Naive thymus-derived CD4-positive, alpha-beta T cell (primary cell): Measurements from ENCODE around the gene GNB5. TPM values are rescaled to one million over a fixed set of nuclear protein-coding genes. Genes with fewer than 3 reads are reported as not detected.
"Not testable (repeated sequence)": the region's sequence is repeated elsewhere in the genome, so short reads cannot be mapped to it uniquely, and the experiment has no call there.

Experiments used
- ATAC-seq: fragments of 150-1000 bp; cut with Tn5 transposase; 2 replicates; pipeline ENCODE4 v1.10.0; 2021; ENCODE audit warnings: mild to moderate bottlenecking, moderate library complexity
- CTCF ChIA-PET: fragments of 350-600 bp; sonication (Branson Sonifier 250); formaldehyde crosslinking; loops from one replicate; lab custom pipeline; 2021; ENCODE audit warnings: antibody characterized with exemption; lab: Charles Lee
- POLR2A ChIA-PET: fragments of 350-600 bp; sonication (Branson Sonifier 250); formaldehyde crosslinking; loops from one replicate; lab custom pipeline; 2021; ENCODE audit warnings: antibody characterized with exemption, inconsistent platforms; lab: Charles Lee
- DNase-seq, 9 donors: peaks; one replicate each; pipeline versions ENCODE4 v3.0.0 to v3.0.0-alpha.2; 2020 to 2022; ENCODE audit warnings: mixed read lengths in 1 of 9
- H3K27ac ChIP-seq: one replicate; pipeline ENCODE4 v1.7.0; 2013; ENCODE audit warnings: mild to moderate bottlenecking, low read depth, low read length, moderate library complexity
- H3K27me3 ChIP-seq, 2 donors: one replicate each; pipeline ENCODE4 v1.7.0; 2013; ENCODE audit warnings: low read length in 2 of 2, mild to moderate bottlenecking in 2 of 2, moderate library complexity in 2 of 2; ENCODE audit not compliant: control insufficient read depth in 2 of 2, insufficient read depth in 2 of 2
- H3K36me3 ChIP-seq, 3 experiments: 1 replicate in 2 of 3; 2 replicates in 1 of 3; pipeline ENCODE4 v1.7.0; 2013; ENCODE audit warnings: low read length in 3 of 3, mild to moderate bottlenecking in 3 of 3, moderate library complexity in 1 of 3; ENCODE audit not compliant: insufficient read depth in 3 of 3, control insufficient read depth in 2 of 3
- H3K4me1 ChIP-seq, 2 donors: one replicate each; pipeline ENCODE4 v1.7.0; 2013; ENCODE audit warnings: low read length in 2 of 2, mild to moderate bottlenecking in 2 of 2, moderate library complexity in 1 of 2; ENCODE audit not compliant: control insufficient read depth in 2 of 2, insufficient read depth in 2 of 2
- H3K4me3 ChIP-seq: 2 replicates; pipeline ENCODE4 v1.7.0; 2013; ENCODE audit warnings: mild to moderate bottlenecking, low read length
- H3K9me3 ChIP-seq, 3 experiments: 1 replicate in 2 of 3; 2 replicates in 1 of 3; pipeline ENCODE4 v1.7.0; 2013; ENCODE audit warnings: low read length in 3 of 3; ENCODE audit not compliant: control insufficient read depth in 2 of 3
- H3K27ac Mint-ChIP-seq, 9 donors: one replicate each; pipeline ENCODE4 v1.8.0; 2020 to 2022; ENCODE audit warnings: mixed read lengths in 9 of 9, mild to moderate bottlenecking in 8 of 9, moderate library complexity in 5 of 9, inconsistent platforms in 2 of 9
- H3K27me3 Mint-ChIP-seq, 5 donors: one replicate each; pipeline ENCODE4 v1.8.0; 2021 to 2022; ENCODE audit warnings: mixed read lengths in 5 of 5, mild to moderate bottlenecking in 1 of 5
- H3K36me3 Mint-ChIP-seq, 5 donors: one replicate each; pipeline ENCODE4 v1.8.0; 2020 to 2022; ENCODE audit warnings: mixed read lengths in 5 of 5, mild to moderate bottlenecking in 3 of 5, inconsistent platforms in 1 of 5
- H3K4me1 Mint-ChIP-seq, 7 donors: one replicate each; pipeline ENCODE4 v1.8.0; 2020 to 2022; ENCODE audit warnings: mixed read lengths in 7 of 7, mild to moderate bottlenecking in 3 of 7, inconsistent platforms in 1 of 7
- H3K4me3 Mint-ChIP-seq, 10 donors: one replicate each; pipeline ENCODE4 v1.8.0; 2020 to 2022; ENCODE audit warnings: mild to moderate bottlenecking in 10 of 10, mixed read lengths in 10 of 10, moderate library complexity in 6 of 10, inconsistent platforms in 2 of 10
- H3K9me3 Mint-ChIP-seq, 11 donors: one replicate each; pipeline ENCODE4 v1.8.0; 2020 to 2022; ENCODE audit warnings: mixed read lengths in 11 of 11, mild to moderate bottlenecking in 4 of 11, inconsistent platforms in 1 of 11, moderate library complexity in 1 of 11
- intact Hi-C, 2 donors: fragments of 100-400 bp; cut with micrococcal nuclease; formaldehyde crosslinking; loops; one replicate each; pipeline ENCODE4 v1.15.1; 2023
- polyA plus RNA-seq, 2 donors: library from polyadenylated mRNA; unstranded; fragments of 300-500 nt; fragmentation: Illumina TruSeq; gene quantifications; one replicate each; pipeline ENCODE4 v1.2.3, GENCODE V29; 2021
- total RNA-seq, 6 experiments: library from RNA in 5 of 6; stranded (reverse) in 5 of 6; gene quantifications; 1 replicate in 5 of 6; 2 replicates in 1 of 6; pipeline ENCODE4 v1.2.3 and lab custom pipeline; 2021 to 2026

GNB5 gene
- 10 to 100 TPM; 35.9 to 80.0 (median 50.7) TPM for total RNA-seq
- 10 to 100 TPM; 35.1 to 49.0 TPM for polyA plus RNA-seq
- total RNA-seq (lab: John Stamatoyannopoulos, UW): 58.7 reads per million, percentile 74 among the genes with 10 or more reads in this experiment

DNA sequence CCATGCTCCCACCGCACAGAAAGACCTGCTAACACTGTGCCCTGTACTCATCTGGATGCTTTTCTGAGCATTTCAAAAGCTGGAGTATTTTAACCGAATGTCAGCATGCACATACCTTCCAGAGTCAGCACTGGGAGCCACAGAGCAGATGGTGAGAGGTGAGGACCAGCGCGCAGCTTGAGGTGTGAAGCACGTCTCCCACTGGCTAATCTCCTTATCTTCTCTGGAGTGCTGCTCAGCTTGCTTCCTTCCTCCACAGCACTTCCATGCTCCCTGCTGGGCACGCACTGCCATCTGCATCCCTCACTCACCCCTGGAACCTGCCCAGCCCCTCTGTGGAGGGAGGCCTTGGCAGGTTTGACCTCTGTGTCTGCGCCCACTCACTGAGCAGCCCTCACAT is at the start of gene GNB5:
Gene GNB5, minus strand, starts transcription at position 186 of the 400 bp plus-strand sequence. CDS start 6,716 bp downstream, outside the sequence.
- ATAC-seq (no peak), DNase-seq (no peak)
- H3K4me3 ChIP-seq: no peak within 1 kb of the TSS
- H3K9me3 ChIP-seq: no peaks in the 10 kb centered on the region
- no peak within 1 kb of the TSS for H3K27ac ChIP-seq
- Mint-ChIP-seq H3K27ac (no peak within 1 kb of the TSS), H3K4me3 (no peak within 1 kb of the TSS), H3K27me3 (peaks cover 0 to 9% (median 0%) of the 10 kb centered on the region in 5 donors), H3K9me3 (no peaks in the 10 kb centered on the region), H3K4me1 (no peaks in the 10 kb centered on the region), H3K36me3 (no peaks in the 10 kb centered on the region)
- CTCF ChIA-PET: interaction anchor here (1.3 kb wide), 1 partner anchor 17 kb away, joined by 3 read pairs; no protein-coding TSS in a partner anchor
- no peaks in the 10 kb centered on the region for H3K36me3 ChIP-seq
- POLR2A ChIA-PET: interaction anchor here (0.5 kb wide), 1 partner anchor 279 kb away, joined by 3 read pairs; no protein-coding TSS in a partner anchor
- intact Hi-C loops: no loop called here
- H3K27me3 ChIP-seq: no peaks in the 10 kb centered on the region
- no peaks in the 10 kb centered on the region for H3K4me1 ChIP-seq

DNA sequence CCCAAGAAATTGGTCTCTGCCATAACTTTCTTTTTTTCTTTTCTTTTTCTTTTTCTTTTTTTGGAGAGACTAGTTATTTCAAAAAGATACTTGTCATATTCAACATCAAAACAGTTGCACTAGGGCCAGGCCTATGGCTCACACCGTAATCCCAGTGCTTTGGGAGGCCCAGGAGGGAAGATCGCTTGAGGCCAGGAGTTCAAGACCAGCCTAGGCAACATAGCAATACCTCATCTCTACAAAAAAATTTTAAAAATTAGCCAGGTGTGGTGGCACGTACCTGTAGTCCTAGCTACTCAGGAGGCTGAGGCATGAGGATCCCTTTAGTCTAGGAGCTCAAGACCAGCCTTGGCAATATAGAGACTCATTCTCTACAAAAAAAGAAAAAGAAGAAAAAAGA is 49.0 kb upstream of the GNB5 start:
- no peaks in the 10 kb centered on the region for H3K9me3 ChIP-seq
- H3K36me3 ChIP-seq: no peaks in the 10 kb centered on the region
- no peak overlapping the region for H3K4me3 ChIP-seq
- Mint-ChIP-seq H3K27ac (no peak overlapping the region), H3K4me1 (peaks cover 3 to 42% (median 29%) of the 10 kb centered on the region in 7 donors), H3K4me3 (no peak overlapping the region), H3K27me3 (no peaks in the 10 kb centered on the region), H3K9me3 (no peaks in the 10 kb centered on the region), H3K36me3 (peaks cover 0 to 2% (median 0%) of the 10 kb centered on the region in 5 donors)
- H3K27ac ChIP-seq: no peak overlapping the region
- intact Hi-C loops: no loop called here
- POLR2A ChIA-PET: interaction anchor here (0.6 to 0.7 kb wide), 2 partner anchors 12 to 23 kb away, joined by 3 to 4 read pairs; no protein-coding TSS in a partner anchor
- ATAC-seq (no peak), DNase-seq (no peak)
- CTCF ChIA-PET: no interaction called here
- H3K4me1 ChIP-seq: peaks cover 0 to 12% of the 10 kb centered on the region in 2 donors
- H3K27me3 ChIP-seq: no peaks in the 10 kb centered on the region

- H3K4me1 Mint-ChIP-seq: peaks cover 9 to 53% (median 40%) of the 10 kb centered on the region in 7 donors
- H3K4me1 ChIP-seq: peaks cover 0 to 24% of the 10 kb centered on the region in 2 donors
- H3K9me3 Mint-ChIP-seq, H3K4me3 ChIP-seq, H3K36me3 Mint-ChIP-seq, H3K9me3 ChIP-seq, H3K27me3 Mint-ChIP-seq, H3K27ac Mint-ChIP-seq, DNase-seq, ATAC-seq, intact Hi-C loops, H3K4me3 Mint-ChIP-seq, H3K36me3 ChIP-seq, H3K27me3 ChIP-seq, H3K27ac ChIP-seq: not testable (repeated sequence)
- ChIA-PET POLR2A (interaction anchor here (1.2 kb wide), 1 partner anchor 60 kb away, joined by 4 read pairs; no protein-coding TSS in a partner anchor), CTCF (interaction anchor here (1.1 to 1.2 kb wide), 2 partner anchors 8 to 18 kb away, joined by 3 to 5 read pairs; no protein-coding TSS in a partner anchor)
Measured at GRCh38 chr15:52238989-52239525, 47.9 kb upstream of the GNB5 start.

DNA sequence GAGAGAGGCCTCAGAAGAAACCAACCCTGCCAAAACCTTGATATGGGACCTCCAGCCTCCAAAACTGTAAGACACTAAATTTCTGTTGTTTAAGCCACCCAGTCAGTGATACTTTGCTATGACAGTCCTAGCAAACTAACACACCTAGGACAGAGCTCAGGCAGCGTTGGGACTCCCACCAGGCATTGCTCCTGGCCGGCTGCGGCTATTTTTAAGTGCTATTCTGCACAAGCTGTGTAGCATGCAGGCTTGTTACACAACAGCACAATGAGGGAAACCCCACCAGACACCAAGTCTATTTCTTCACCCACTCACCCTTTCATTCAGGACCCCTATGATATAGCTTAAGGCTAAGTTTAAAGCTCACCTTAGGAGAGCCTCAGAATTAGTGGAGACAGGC is 47.0 kb upstream of the GNB5 start:
- ChIA-PET CTCF (no interaction called here), POLR2A (interaction anchor here (1.2 kb wide), 1 partner anchor 59 kb away, joined by 4 read pairs; no protein-coding TSS in a partner anchor)
- no peak overlapping the region for H3K27ac ChIP-seq
- no peak for ATAC-seq
- H3K36me3 Mint-ChIP-seq: peaks cover 0 to 3% (median 0%) of the 10 kb centered on the region in 5 donors
- intact Hi-C loops: no loop called here
- H3K27me3 Mint-ChIP-seq: no peaks in the 10 kb centered on the region
- DNase-seq: no peak
- H3K4me1 ChIP-seq: peaks cover 0 to 32% of the 10 kb centered on the region in 2 donors
- peaks cover 17 to 63% (median 49%) of the 10 kb centered on the region in 7 donors for H3K4me1 Mint-ChIP-seq
- H3K9me3 ChIP-seq: no peaks in the 10 kb centered on the region
- H3K27me3 ChIP-seq: no peaks in the 10 kb centered on the region
- H3K4me3 ChIP-seq: no peak overlapping the region
- H3K4me3 Mint-ChIP-seq: no peak overlapping the region
- peak overlapping the region in 1 of 9 donors; percentile 25 for H3K27ac Mint-ChIP-seq
- no peaks in the 10 kb centered on the region for H3K9me3 Mint-ChIP-seq
- H3K36me3 ChIP-seq: no peaks in the 10 kb centered on the region

DNA sequence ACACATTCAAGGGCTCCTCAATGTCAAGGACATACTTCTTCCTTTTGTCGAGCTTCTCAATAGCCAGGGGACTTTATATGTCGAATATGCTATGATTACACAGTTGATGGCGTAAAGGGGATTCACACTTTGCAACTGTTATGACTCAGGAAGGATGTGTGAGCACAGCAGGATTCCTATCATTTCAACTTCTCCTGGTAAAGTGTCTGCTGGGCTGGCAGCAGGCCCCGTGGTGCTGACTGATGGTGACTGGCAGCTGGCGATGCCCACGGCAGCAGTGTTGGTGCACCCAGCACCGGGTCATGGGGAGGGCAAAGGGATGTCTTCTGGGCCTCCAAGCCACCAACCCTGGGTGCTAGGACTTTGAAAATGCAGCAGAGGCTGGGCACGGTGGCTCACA is 44.8 kb upstream of the GNB5 start:
- no peaks in the 10 kb centered on the region for H3K27me3 ChIP-seq
- ATAC-seq (no peak), DNase-seq (no peak)
- peaks cover 0 to 2% (median 0%) of the 10 kb centered on the region in 5 donors for H3K36me3 Mint-ChIP-seq
- H3K27ac Mint-ChIP-seq: peak overlapping the region in 8 of 9 donors; percentile 95 to 98 (median 96)
- no peak overlapping the region for H3K4me3 ChIP-seq
- H3K9me3 ChIP-seq: no peaks in the 10 kb centered on the region
- H3K4me1 Mint-ChIP-seq: peaks cover 23 to 62% (median 51%) of the 10 kb centered on the region in 7 donors
- ChIA-PET POLR2A (interaction anchor here (0.6 to 6.7 kb wide), 6 partner anchors 15 to 265 kb away, joined by 3 to 53 read pairs (median 6); partner anchors contain the start of gene LEO1), CTCF (interaction anchor here (1.3 to 3.9 kb wide), 3 partner anchors 9 to 24 kb away, joined by 4 to 25 read pairs (median 5); no protein-coding TSS in a partner anchor)
- no peaks in the 10 kb centered on the region for H3K36me3 ChIP-seq
- no peaks in the 10 kb centered on the region for H3K27me3 Mint-ChIP-seq
- H3K4me3 Mint-ChIP-seq: peak overlapping the region in 3 of 10 donors; percentile 69 to 75 (median 74)
- peaks cover 0 to 32% of the 10 kb centered on the region in 2 donors for H3K4me1 ChIP-seq
- no peaks in the 10 kb centered on the region for H3K9me3 Mint-ChIP-seq
- no peak overlapping the region for H3K27ac ChIP-seq
- intact Hi-C loops: no loop called here

- H3K4me3 ChIP-seq: no peak overlapping the region
Measured at GRCh38 chr15:52234596-52235541, 43.7 kb upstream of the GNB5 start.

More at GRCh38 chr15:52234596-52235541, 43.7 kb upstream of the GNB5 start:
- H3K27ac Mint-ChIP-seq: peak overlapping the region; percentile 68 to 98 (median 96)
- Histone ChIP-seq H3K36me3 (no peaks in the 10 kb centered on the region), H3K27ac (peak overlapping the region; percentile 71), H3K27me3 (no peaks in the 10 kb centered on the region), H3K4me1 (peaks cover 0 to 29% of the 10 kb centered on the region in 2 donors), H3K9me3 (no peaks in the 10 kb centered on the region)
- POLR2A ChIA-PET: interaction anchor here (0.6 to 6.7 kb wide), 11 partner anchors 8 to 496 kb away, joined by 3 to 53 read pairs (median 4); partner anchors contain the start of gene LEO1
- intact Hi-C loops: loop anchor here in 1 of 2 donors (2.0 kb wide), 1 partner anchor 22 kb away; no protein-coding TSS in a partner anchor
- DNase-seq (peak in 6 of 9 donors; percentile 27 to 55 (median 51)), ATAC-seq (peak; percentile 82)
- H3K27me3 Mint-ChIP-seq: no peaks in the 10 kb centered on the region
- CTCF ChIA-PET: interaction anchor here (0.7 to 3.9 kb wide), 3 partner anchors 7 to 23 kb away, joined by 3 to 25 read pairs (median 5); no protein-coding TSS in a partner anchor
- H3K4me3 Mint-ChIP-seq: peak overlapping the region; percentile 39 to 83 (median 73)
- peaks cover 23 to 58% (median 46%) of the 10 kb centered on the region in 7 donors for H3K4me1 Mint-ChIP-seq
- peaks cover 0 to 2% (median 0%) of the 10 kb centered on the region in 5 donors for H3K36me3 Mint-ChIP-seq
- H3K9me3 Mint-ChIP-seq: no peaks in the 10 kb centered on the region
